IPS-18c (cell line): Measurements from ENCODE around the gene SLC1A1.

Source experiments
- H3K4me3 ChIP-seq: 2 replicates; pipeline ENCODE4 v1.7.0; 2013; ENCODE audit warnings: low read depth, mild to moderate bottlenecking, low read length, moderate library complexity; ENCODE audit not compliant: insufficient read depth
- H3K9me3 ChIP-seq: one replicate; pipeline ENCODE4 v1.6.1; 2013; ENCODE audit warnings: mild to moderate bottlenecking, low read length, moderate library complexity; ENCODE audit not compliant: control insufficient read depth, insufficient read depth

Gene SLC1A1

GRCh38 chr9:4620057-4620765 is 129.9 kb downstream of the SLC1A1 start:
- no peak overlapping the region for H3K4me3 ChIP-seq
- H3K9me3 ChIP-seq, result no peaks in the 10 kb centered on the region

GRCh38 chr9:4620881-4621555 is 130.8 kb downstream of the SLC1A1 start:
- Histone ChIP-seq H3K9me3 (no peaks in the 10 kb centered on the region), H3K4me3 (no peak overlapping the region)

- no peaks in the 10 kb centered on the region for H3K9me3 ChIP-seq
- H3K4me3 ChIP-seq, result no peak overlapping the region
Measured at GRCh38 chr9:4622016-4622415, 131.7 kb downstream of the SLC1A1 start.

GRCh38 chr9:4630836-4631235 is 140.6 kb downstream of the SLC1A1 start:
- Histone ChIP-seq H3K9me3 (no peaks in the 10 kb centered on the region), H3K4me3 (no peak overlapping the region)
